ENCODE measurements around the gene RIMS4. TPM values are rescaled to one million over a fixed set of nuclear protein-coding genes. Genes with fewer than 3 reads are reported as not detected.

RIMS4 gene
- polyA plus RNA-seq, 2 donors = 0.04 to 0.05 TPM

- WGBS, 2 donors = 89 to 90% methylated on average over 4 of the region's 4 CpGs
- Histone ChIP-seq H3K4me1 (ENCODE audit: control insufficient read depth in 2 of 2, insufficient read depth in 2 of 2, low read length in 1 of 2) (no peaks in the 10 kb centered on the region), H3K4me3 (ENCODE audit: low read depth in 1 of 2, low read length in 2 of 2) (no peak overlapping the region), H3K27ac (ENCODE audit: low read depth in 2 of 2, low read length in 1 of 2) (no peak overlapping the region), H3K9me3 (ENCODE audit: control insufficient read depth in 2 of 2, insufficient read depth in 1 of 2, low read depth in 1 of 2, low read length in 1 of 2) (no peaks in the 10 kb centered on the region), H3K36me3 (ENCODE audit: control insufficient read depth in 2 of 2, insufficient read depth in 2 of 2, low read length in 1 of 2) (no peaks in the 10 kb centered on the region), H3K27me3 (ENCODE audit: control insufficient read depth in 1 of 2, insufficient read depth in 2 of 2, low read length in 2 of 2) (peaks cover 0 to 2% of the 10 kb centered on the region in 2 donors)
These were observed 7.6 kb downstream of the RIMS4 start for GRCh38 chr20:44802702-44803101.

GRCh38 chr20:44800391-44801046 lies 9.8 kb downstream of the RIMS4 start:
- 75 to 77% methylated on average over 8 of the region's 8 CpGs for WGBS, 2 donors
- Histone ChIP-seq H3K4me3 (ENCODE audit: low read depth in 1 of 2, low read length in 2 of 2) (no peak overlapping the region), H3K36me3 (ENCODE audit: control insufficient read depth in 2 of 2, insufficient read depth in 2 of 2, low read length in 1 of 2) (no peaks in the 10 kb centered on the region), H3K27ac (ENCODE audit: low read depth in 2 of 2, low read length in 1 of 2) (no peak overlapping the region), H3K27me3 (ENCODE audit: control insufficient read depth in 1 of 2, insufficient read depth in 2 of 2, low read length in 2 of 2) (no peaks in the 10 kb centered on the region), H3K4me1 (ENCODE audit: control insufficient read depth in 2 of 2, insufficient read depth in 2 of 2, low read length in 1 of 2) (no peaks in the 10 kb centered on the region), H3K9me3 (ENCODE audit: control insufficient read depth in 2 of 2, insufficient read depth in 1 of 2, low read depth in 1 of 2, low read length in 1 of 2) (no peaks in the 10 kb centered on the region)

GRCh38 chr20:44799691-44800090 lies 10.7 kb downstream of the RIMS4 start:
- 83% methylated on average over 5 of the region's 5 CpGs for WGBS, 2 donors
- no peaks in the 10 kb centered on the region for H3K4me1 ChIP-seq (ENCODE audit: control insufficient read depth in 2 of 2, insufficient read depth in 2 of 2, low read length in 1 of 2)
- H3K27me3 ChIP-seq (ENCODE audit: control insufficient read depth in 1 of 2, insufficient read depth in 2 of 2, low read length in 2 of 2) = no peaks in the 10 kb centered on the region
- H3K36me3 ChIP-seq (ENCODE audit: control insufficient read depth in 2 of 2, insufficient read depth in 2 of 2, low read length in 1 of 2) = no peaks in the 10 kb centered on the region
- no peaks in the 10 kb centered on the region for H3K9me3 ChIP-seq (ENCODE audit: control insufficient read depth in 2 of 2, insufficient read depth in 1 of 2, low read depth in 1 of 2, low read length in 1 of 2)
- no peak overlapping the region for H3K27ac ChIP-seq (ENCODE audit: low read depth in 2 of 2, low read length in 1 of 2)
- H3K4me3 ChIP-seq (ENCODE audit: low read depth in 1 of 2, low read length in 2 of 2) = no peak overlapping the region

GRCh38 chr20:44796758-44797457 lies 13.4 kb downstream of the RIMS4 start:
- H3K4me3 ChIP-seq (ENCODE audit: low read depth in 1 of 2, low read length in 2 of 2) = no peak overlapping the region
- H3K9me3 ChIP-seq (ENCODE audit: control insufficient read depth in 2 of 2, insufficient read depth in 1 of 2, low read depth in 1 of 2, low read length in 1 of 2) = no peaks in the 10 kb centered on the region
- H3K27ac ChIP-seq (ENCODE audit: low read depth in 2 of 2, low read length in 1 of 2) = no peak overlapping the region
- no peaks in the 10 kb centered on the region for H3K4me1 ChIP-seq (ENCODE audit: control insufficient read depth in 2 of 2, insufficient read depth in 2 of 2, low read length in 1 of 2)
- 92 to 97% methylated on average over 3 of the region's 3 CpGs for WGBS, 2 donors
- no peaks in the 10 kb centered on the region for H3K36me3 ChIP-seq (ENCODE audit: control insufficient read depth in 2 of 2, insufficient read depth in 2 of 2, low read length in 1 of 2)
- no peaks in the 10 kb centered on the region for H3K27me3 ChIP-seq (ENCODE audit: control insufficient read depth in 1 of 2, insufficient read depth in 2 of 2, low read length in 2 of 2)

- Histone ChIP-seq H3K36me3 (ENCODE audit: control insufficient read depth in 2 of 2, insufficient read depth in 2 of 2, low read length in 1 of 2) (no peaks in the 10 kb centered on the region), H3K4me1 (ENCODE audit: control insufficient read depth in 2 of 2, insufficient read depth in 2 of 2, low read length in 1 of 2) (no peaks in the 10 kb centered on the region), H3K27ac (ENCODE audit: low read depth in 2 of 2, low read length in 1 of 2) (no peak overlapping the region), H3K9me3 (ENCODE audit: control insufficient read depth in 2 of 2, insufficient read depth in 1 of 2, low read depth in 1 of 2, low read length in 1 of 2) (no peaks in the 10 kb centered on the region), H3K4me3 (ENCODE audit: low read depth in 1 of 2, low read length in 2 of 2) (no peak overlapping the region), H3K27me3 (ENCODE audit: control insufficient read depth in 1 of 2, insufficient read depth in 2 of 2, low read length in 2 of 2) (no peaks in the 10 kb centered on the region)
These were observed 14.0 kb downstream of the RIMS4 start for GRCh38 chr20:44796311-44796710.

GRCh38 chr20:44795836-44796235 lies 14.5 kb downstream of the RIMS4 start:
- H3K4me1 ChIP-seq (ENCODE audit: control insufficient read depth in 2 of 2, insufficient read depth in 2 of 2, low read length in 1 of 2) = no peaks in the 10 kb centered on the region
- H3K27me3 ChIP-seq (ENCODE audit: control insufficient read depth in 1 of 2, insufficient read depth in 2 of 2, low read length in 2 of 2) = no peaks in the 10 kb centered on the region
- 50 to 55% methylated on average over 4 of the region's 4 CpGs for WGBS, 2 donors
- no peaks in the 10 kb centered on the region for H3K9me3 ChIP-seq (ENCODE audit: control insufficient read depth in 2 of 2, insufficient read depth in 1 of 2, low read depth in 1 of 2, low read length in 1 of 2)
- H3K27ac ChIP-seq (ENCODE audit: low read depth in 2 of 2, low read length in 1 of 2) = no peak overlapping the region
- no peaks in the 10 kb centered on the region for H3K36me3 ChIP-seq (ENCODE audit: control insufficient read depth in 2 of 2, insufficient read depth in 2 of 2, low read length in 1 of 2)
- no peak overlapping the region for H3K4me3 ChIP-seq (ENCODE audit: low read depth in 1 of 2, low read length in 2 of 2)

- 65 to 68% methylated on average over 7 of the region's 7 CpGs for WGBS, 2 donors
These were observed 17.6 kb downstream of the RIMS4 start for GRCh38 chr20:44792796-44793195.

GRCh38 chr20:44790638-44791393 lies 19.5 kb downstream of the RIMS4 start:
- no peak overlapping the region for H3K4me3 ChIP-seq (ENCODE audit: low read depth in 1 of 2, low read length in 2 of 2)
- no peak overlapping the region for H3K27ac ChIP-seq (ENCODE audit: low read depth in 2 of 2, low read length in 1 of 2)
- H3K4me1 ChIP-seq (ENCODE audit: control insufficient read depth in 2 of 2, insufficient read depth in 2 of 2, low read length in 1 of 2) = peaks cover 0 to 2% of the 10 kb centered on the region in 2 donors
- 83 to 84% methylated on average over 11 of the region's 11 CpGs for WGBS, 2 donors
- no peaks in the 10 kb centered on the region for H3K27me3 ChIP-seq (ENCODE audit: control insufficient read depth in 1 of 2, insufficient read depth in 2 of 2, low read length in 2 of 2)
- H3K9me3 ChIP-seq (ENCODE audit: control insufficient read depth in 2 of 2, insufficient read depth in 1 of 2, low read depth in 1 of 2, low read length in 1 of 2) = no peaks in the 10 kb centered on the region
- H3K36me3 ChIP-seq (ENCODE audit: control insufficient read depth in 2 of 2, insufficient read depth in 2 of 2, low read length in 1 of 2) = no peaks in the 10 kb centered on the region

More at GRCh38 chr20:44792796-44793195, 17.6 kb downstream of the RIMS4 start:
- no peak overlapping the region for H3K4me3 ChIP-seq (ENCODE audit: low read depth in 1 of 2, low read length in 2 of 2)
- no peaks in the 10 kb centered on the region for H3K36me3 ChIP-seq (ENCODE audit: control insufficient read depth in 2 of 2, insufficient read depth in 2 of 2, low read length in 1 of 2)
- no peak overlapping the region for H3K27ac ChIP-seq (ENCODE audit: low read depth in 2 of 2, low read length in 1 of 2)
- H3K4me1 ChIP-seq (ENCODE audit: control insufficient read depth in 2 of 2, insufficient read depth in 2 of 2, low read length in 1 of 2) = peaks cover 0 to 2% of the 10 kb centered on the region in 2 donors
- no peaks in the 10 kb centered on the region for H3K27me3 ChIP-seq (ENCODE audit: control insufficient read depth in 1 of 2, insufficient read depth in 2 of 2, low read length in 2 of 2)
- no peaks in the 10 kb centered on the region for H3K9me3 ChIP-seq (ENCODE audit: control insufficient read depth in 2 of 2, insufficient read depth in 1 of 2, low read depth in 1 of 2, low read length in 1 of 2)

- Histone ChIP-seq H3K27me3 (ENCODE audit: control insufficient read depth in 1 of 2, insufficient read depth in 2 of 2, low read length in 2 of 2) (no peaks in the 10 kb centered on the region), H3K4me1 (ENCODE audit: control insufficient read depth in 2 of 2, insufficient read depth in 2 of 2, low read length in 1 of 2) (peaks cover 0 to 2% of the 10 kb centered on the region in 2 donors), H3K4me3 (ENCODE audit: low read depth in 1 of 2, low read length in 2 of 2) (no peak overlapping the region), H3K36me3 (ENCODE audit: control insufficient read depth in 2 of 2, insufficient read depth in 2 of 2, low read length in 1 of 2) (no peaks in the 10 kb centered on the region), H3K9me3 (ENCODE audit: control insufficient read depth in 2 of 2, insufficient read depth in 1 of 2, low read depth in 1 of 2, low read length in 1 of 2) (no peaks in the 10 kb centered on the region), H3K27ac (ENCODE audit: low read depth in 2 of 2, low read length in 1 of 2) (no peak overlapping the region)
- 74 to 77% methylated on average over 10 of the region's 10 CpGs for WGBS, 2 donors
These were observed 21.5 kb downstream of the RIMS4 start for GRCh38 chr20:44788706-44789456.

Measured in esophagus (tissue), 2 donors.